ENCODE results near the gene SEMA3B.

GRCh38 chr3:50235716-50236483, 33.0 kb upstream of the SEMA3B start, which contains the start of gene GNAI2:
- TF ChIP-seq, protein P1, sequence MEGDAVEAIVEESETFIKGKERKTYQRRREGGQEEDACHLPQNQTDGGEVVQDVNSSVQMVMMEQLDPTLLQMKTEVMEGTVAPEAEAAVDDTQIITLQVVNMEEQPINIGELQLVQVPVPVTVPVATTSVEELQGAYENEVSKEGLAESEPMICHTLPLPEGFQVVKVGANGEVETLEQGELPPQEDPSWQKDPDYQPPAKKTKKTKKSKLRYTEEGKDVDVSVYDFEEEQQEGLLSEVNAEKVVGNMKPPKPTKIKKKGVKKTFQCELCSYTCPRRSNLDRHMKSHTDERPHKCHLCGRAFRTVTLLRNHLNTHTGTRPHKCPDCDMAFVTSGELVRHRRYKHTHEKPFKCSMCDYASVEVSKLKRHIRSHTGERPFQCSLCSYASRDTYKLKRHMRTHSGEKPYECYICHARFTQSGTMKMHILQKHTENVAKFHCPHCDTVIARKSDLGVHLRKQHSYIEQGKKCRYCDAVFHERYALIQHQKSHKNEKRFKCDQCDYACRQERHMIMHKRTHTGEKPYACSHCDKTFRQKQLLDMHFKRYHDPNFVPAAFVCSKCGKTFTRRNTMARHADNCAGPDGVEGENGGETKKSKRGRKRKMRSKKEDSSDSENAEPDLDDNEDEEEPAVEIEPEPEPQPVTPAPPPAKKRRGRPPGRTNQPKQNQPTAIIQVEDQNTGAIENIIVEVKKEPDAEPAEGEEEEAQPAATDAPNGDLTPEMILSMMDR (conservative IDR thresholded peaks at IDR 0.05; ENCODE audit: low read depth in 2 of 2): no peak
- TF ChIP-seq EZH2 (IDR thresholded peaks at IDR 0.05; ENCODE audit: low read depth, unreplicated experiment) (no peak), EZH2phosphoT487 (IDR thresholded peaks at IDR 0.05; ENCODE audit: unreplicated experiment) (no peak), CREB1 (CRISPR knock-in tag; IDR thresholded peaks at IDR 0.05; ENCODE audit: low read depth) (0 out of 2 replicates have a peak, but pooled peaks have one; percentile 5), JUNB (IDR thresholded peaks at IDR 0.05; ENCODE audit: unreplicated experiment) (no peak)
